Neural cell (in vitro differentiated cells): Measurements from ENCODE around the gene ADAMTS15.

ENCODE experiments used
- CTCF ChIP-seq: fragments of 450-650 bp; IDR thresholded peaks from 2 replicates; pipeline ENCODE4 v1.5.1; 2014; ENCODE audit warnings: antibody characterized with exemption, mild to moderate bottlenecking, moderate library complexity; ENCODE audit not compliant: poor library complexity, severe bottlenecking
- EZH2 ChIP-seq: fragments of 200-600, 300-800 bp; shearing (Covaris generic), sonication (generic); IDR thresholded peaks from 2 replicates; pipeline ENCODE4 v1.6.1; 2014; ENCODE audit warnings: antibody characterized with exemption, low read length, borderline replicate concordance, mild to moderate bottlenecking; ENCODE audit not compliant: insufficient read depth, poor library complexity, severe bottlenecking
- RAD21 ChIP-seq: fragments of 450-650 bp; conservative IDR thresholded peaks from 2 replicates; pipeline ENCODE4 v1.6.1; 2014; ENCODE audit warnings: antibody characterized with exemption, mild to moderate bottlenecking, moderate library complexity
- REST ChIP-seq: IDR thresholded peaks from 2 replicates; pipeline ENCODE4 v1.6.1; 2012; ENCODE audit warnings: borderline replicate concordance
- TAF1 ChIP-seq: IDR thresholded peaks from 2 replicates; pipeline ENCODE4 v1.6.1; 2012; ENCODE audit warnings: low read depth

- TF ChIP-seq CTCF (no peak), EZH2 (no peak), REST (no peak), TAF1 (no peak), RAD21 (no peak)
These were observed 26.7 kb upstream of the ADAMTS15 start for GRCh38 chr11:130421697-130422096.
